DOHH2 (cell line): Measurements from ENCODE around the gene MEPE.

Source experiments
- H3F3A ChIP-seq: fragments of 200-600 bp; sonication (generic), shearing (Covaris generic); 2 replicates; pipeline ENCODE4 v1.6.0; 2016; ENCODE audit warnings: antibody characterized with exemption, mild to moderate bottlenecking; ENCODE audit not compliant: control insufficient read depth, insufficient read depth
- H3K27ac ChIP-seq: fragments of 200-600 bp; sonication (generic); 2 replicates; pipeline ENCODE4 v1.5.1; 2014; ENCODE audit warnings: low read depth, mild to moderate bottlenecking, low read length, moderate library complexity
- H3K27me3 ChIP-seq: fragments of 200-600 bp; sonication (generic); 2 replicates; pipeline ENCODE4 v1.6.1; 2014; ENCODE audit warnings: mild to moderate bottlenecking, low read length, mixed read lengths; ENCODE audit not compliant: control insufficient read depth
- H3K36me3 ChIP-seq: fragments of 200-600 bp; sonication (generic); 2 replicates; pipeline ENCODE4 v1.6.1; 2014; ENCODE audit warnings: mild to moderate bottlenecking, low read length, moderate library complexity, mixed read lengths; ENCODE audit not compliant: control insufficient read depth
- H3K4me1 ChIP-seq: fragments of 200-600 bp; sonication (generic); 2 replicates; pipeline ENCODE4 v1.6.1; 2014; ENCODE audit warnings: mild to moderate bottlenecking, low read length, mixed read lengths; ENCODE audit not compliant: control insufficient read depth
- H3K4me2 ChIP-seq: fragments of 200-600 bp; sonication (generic); 2 replicates; pipeline ENCODE4 v1.6.0; 2014; ENCODE audit warnings: mild to moderate bottlenecking, low read length, moderate library complexity
- H3K4me3 ChIP-seq: fragments of 200-600 bp; sonication (generic); 2 replicates; pipeline ENCODE4 v1.5.1; 2014; ENCODE audit warnings: mild to moderate bottlenecking, low read length, mixed read lengths
- H3K79me2 ChIP-seq: fragments of 200-600 bp; sonication (generic); 2 replicates; pipeline ENCODE4 v1.6.1; 2014; ENCODE audit warnings: mild to moderate bottlenecking, low read length, mixed read lengths; ENCODE audit not compliant: control insufficient read depth
- H3K9me2 ChIP-seq: fragments of 200-600 bp; sonication (generic); replicated peaks from 2 replicates; pipeline ENCODE4 v1.6.1; 2014; ENCODE audit warnings: mild to moderate bottlenecking, low read length, mixed read lengths; ENCODE audit not compliant: control insufficient read depth
- H3K9me3 ChIP-seq: fragments of 200-600 bp; sonication (generic); 2 replicates; pipeline ENCODE4 v1.6.1; 2014; ENCODE audit warnings: antibody characterized with exemption, low read length, mixed read lengths; ENCODE audit not compliant: control insufficient read depth, insufficient read depth
- H4K20me1 ChIP-seq: fragments of 200-600 bp; sonication (generic); 2 replicates; pipeline ENCODE4 v1.6.0; 2014; ENCODE audit warnings: low read depth, mild to moderate bottlenecking, antibody characterized with exemption, low read length, moderate library complexity; ENCODE audit not compliant: control insufficient read depth, insufficient read depth
- EZH2phosphoT487 ChIP-seq: fragments of 200-600 bp; sonication (generic); IDR thresholded peaks from 2 replicates; pipeline ENCODE4 v1.6.1; 2017; ENCODE audit warnings: borderline replicate concordance, mild to moderate bottlenecking, antibody characterized with exemption, low read length, moderate library complexity, mixed read lengths
- TF ChIP-seq, protein P1 (sequence below): fragments of 200-600 bp; sonication (generic); IDR thresholded peaks from one replicate; pipeline ENCODE4 v1.5.1; 2014; ENCODE audit warnings: antibody characterized with exemption, mild to moderate bottlenecking, low read depth, low read length; ENCODE audit not compliant: poor library complexity, severe bottlenecking

The MEPE gene

DNA sequence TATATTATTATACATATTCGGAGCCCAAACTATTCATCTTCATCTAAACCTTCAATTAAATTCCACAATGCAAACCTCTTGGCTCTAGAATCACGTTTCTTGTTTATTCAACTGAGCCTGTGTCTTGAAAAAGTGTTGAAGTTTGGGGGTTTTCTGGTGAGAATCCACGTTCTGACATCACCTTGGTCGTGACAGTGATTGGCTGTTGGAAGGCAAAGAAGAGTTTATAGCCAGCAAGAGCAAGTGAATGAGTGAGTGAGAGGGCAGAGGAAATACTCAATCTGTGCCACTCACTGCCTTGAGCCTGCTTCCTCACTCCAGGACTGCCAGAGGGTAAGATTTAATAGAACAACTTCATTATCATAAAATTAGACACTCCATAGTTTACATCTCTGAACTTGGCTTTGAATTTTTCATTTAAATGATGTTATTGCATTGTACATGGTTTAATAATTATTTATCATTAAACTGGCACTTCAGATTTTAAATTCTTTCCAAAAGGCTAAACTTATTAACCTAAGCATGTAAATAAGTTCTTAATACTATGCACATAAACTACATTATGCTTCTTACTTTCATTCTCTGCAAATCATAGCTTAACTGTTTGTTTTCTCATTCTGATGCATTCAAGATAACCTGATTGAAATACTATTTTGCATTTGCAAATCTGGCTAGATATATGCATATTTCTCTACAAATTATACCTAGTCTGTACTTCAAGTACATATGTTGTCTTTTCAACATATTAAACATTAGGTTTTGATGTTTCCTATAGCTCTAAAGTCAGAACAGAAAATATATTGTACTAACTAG lies 33.3 kb upstream of the MEPE start, which contains the start of gene IBSP:
TSS of gene IBSP (plus strand) at position 254 of the 813 bp plus-strand sequence. CDS start 2,808 bp downstream, outside the sequence.
- Histone ChIP-seq H3K4me3 (no peak within 1 kb of the TSS), H3K27ac (no peak within 1 kb of the TSS), H3F3A (no peaks in the 10 kb centered on the region), H3K4me1 (no peaks in the 10 kb centered on the region), H3K79me2 (no peaks in the 10 kb centered on the region), H4K20me1 (no peaks in the 10 kb centered on the region), H3K9me2 (no peaks in the 10 kb centered on the region), H3K9me3 (no peaks in the 10 kb centered on the region), H3K27me3 (no peaks in the 10 kb centered on the region), H3K4me2 (no peak within 1 kb of the TSS), H3K36me3 (no peaks in the 10 kb centered on the region)
- TF ChIP-seq, protein P1, sequence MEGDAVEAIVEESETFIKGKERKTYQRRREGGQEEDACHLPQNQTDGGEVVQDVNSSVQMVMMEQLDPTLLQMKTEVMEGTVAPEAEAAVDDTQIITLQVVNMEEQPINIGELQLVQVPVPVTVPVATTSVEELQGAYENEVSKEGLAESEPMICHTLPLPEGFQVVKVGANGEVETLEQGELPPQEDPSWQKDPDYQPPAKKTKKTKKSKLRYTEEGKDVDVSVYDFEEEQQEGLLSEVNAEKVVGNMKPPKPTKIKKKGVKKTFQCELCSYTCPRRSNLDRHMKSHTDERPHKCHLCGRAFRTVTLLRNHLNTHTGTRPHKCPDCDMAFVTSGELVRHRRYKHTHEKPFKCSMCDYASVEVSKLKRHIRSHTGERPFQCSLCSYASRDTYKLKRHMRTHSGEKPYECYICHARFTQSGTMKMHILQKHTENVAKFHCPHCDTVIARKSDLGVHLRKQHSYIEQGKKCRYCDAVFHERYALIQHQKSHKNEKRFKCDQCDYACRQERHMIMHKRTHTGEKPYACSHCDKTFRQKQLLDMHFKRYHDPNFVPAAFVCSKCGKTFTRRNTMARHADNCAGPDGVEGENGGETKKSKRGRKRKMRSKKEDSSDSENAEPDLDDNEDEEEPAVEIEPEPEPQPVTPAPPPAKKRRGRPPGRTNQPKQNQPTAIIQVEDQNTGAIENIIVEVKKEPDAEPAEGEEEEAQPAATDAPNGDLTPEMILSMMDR: no peak
- TF ChIP-seq EZH2phosphoT487: no peak

DNA sequence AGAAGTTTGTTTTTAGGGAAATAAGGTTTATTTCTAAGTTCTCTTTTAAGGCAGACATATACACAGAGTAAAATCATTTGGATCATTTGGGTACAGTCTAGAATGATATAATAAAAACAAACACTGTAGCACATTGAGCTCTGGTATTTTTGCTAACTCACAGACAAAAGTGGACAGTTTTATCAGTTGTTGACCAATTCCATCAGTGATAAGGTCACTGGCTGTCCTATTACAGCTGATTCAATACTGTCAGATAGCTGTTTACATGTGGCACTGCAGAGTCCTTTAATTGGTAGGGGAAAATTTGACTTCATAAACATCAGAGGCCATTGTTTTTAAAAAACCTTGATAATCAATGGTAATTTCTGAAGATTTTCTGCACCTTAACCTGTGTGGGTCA lies 29.9 kb upstream of the MEPE start:
- TF ChIP-seq, protein P1: no peak
- TF ChIP-seq EZH2phosphoT487: no peak
- Histone ChIP-seq H3K9me3 (no peaks in the 10 kb centered on the region), H3K79me2 (no peaks in the 10 kb centered on the region), H3K9me2 (no peaks in the 10 kb centered on the region), H3K4me3 (no peak overlapping the region), H3K27me3 (0 out of 2 replicates have a peak, but pooled peaks cover 2% of the 10 kb centered on the region), H4K20me1 (no peaks in the 10 kb centered on the region), H3K4me2 (no peak overlapping the region), H3K4me1 (no peaks in the 10 kb centered on the region), H3F3A (no peaks in the 10 kb centered on the region), H3K27ac (no peak overlapping the region), H3K36me3 (no peaks in the 10 kb centered on the region)

DNA sequence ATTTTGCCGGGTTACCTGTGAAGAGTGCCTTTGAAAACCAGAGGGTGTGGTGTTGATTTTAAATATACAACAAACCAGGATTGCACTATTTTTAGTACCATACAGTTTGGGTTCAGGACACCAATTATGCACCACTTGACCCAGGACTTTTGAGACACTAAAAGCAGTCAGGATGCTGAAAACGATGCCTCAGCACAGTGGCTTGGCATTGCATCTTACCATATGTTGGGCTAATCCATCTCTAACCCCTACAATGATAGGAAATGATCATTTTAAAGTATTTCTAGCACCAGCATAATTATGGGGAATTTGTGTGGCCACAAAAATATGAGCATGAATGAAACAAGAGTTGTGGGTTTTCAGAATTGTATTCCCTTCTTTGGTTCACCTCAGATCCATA lies 29.3 kb upstream of the MEPE start:
- Histone ChIP-seq H3K27ac (no peak overlapping the region), H3K36me3 (no peaks in the 10 kb centered on the region), H3K79me2 (no peaks in the 10 kb centered on the region), H3K4me2 (no peak overlapping the region), H3F3A (no peaks in the 10 kb centered on the region), H3K4me3 (no peak overlapping the region), H3K9me2 (no peaks in the 10 kb centered on the region), H3K9me3 (no peaks in the 10 kb centered on the region), H4K20me1 (no peaks in the 10 kb centered on the region), H3K27me3 (0 out of 2 replicates have a peak, but pooled peaks cover 2% of the 10 kb centered on the region), H3K4me1 (no peaks in the 10 kb centered on the region)
- TF ChIP-seq EZH2phosphoT487: no peak
- TF ChIP-seq, protein P1: no peak
